D721Med (cell line): ENCODE results near the gene ZNF180.

Experiments used
- DNase-seq: peaks from one replicate; pipeline ENCODE4 v3.0.0; 2011; ENCODE audit warnings: low spot score; ENCODE audit not compliant: insufficient read length
- FAIRE-seq: peaks from 2 replicates; lab custom pipeline; 2011; peaks lifted over from hg19 to GRCh38; lab: Jason Lieb, UNC
- CTCF ChIP-seq: IDR thresholded peaks from 2 replicates; pipeline ENCODE4 v1.5.1; 2012; ENCODE audit warnings: mild to moderate bottlenecking, control low read depth; ENCODE audit not compliant: insufficient read depth; ENCODE audit errors: missing control alignments

Gene ZNF180

GRCh38 chr19:44499962-44500949, at the start of gene ZNF180:
Gene ZNF180 (minus strand): TSS chr19:44500522. CDS start chr19:44497334, 3,188 bp downstream.
- DNase-seq = peak; percentile 91
- FAIRE-seq = no peak
- TF ChIP-seq CTCF = peak; percentile 15

- FAIRE-seq (no peak), DNase-seq (no peak)
- TF ChIP-seq CTCF = no peak
Measured at GRCh38 chr19:44549507-44549906, 49.2 kb upstream of the ZNF180 start.

GRCh38 chr19:44548736-44549135, 48.4 kb upstream of the ZNF180 start:
- TF ChIP-seq CTCF = no peak
- FAIRE-seq (no peak), DNase-seq (no peak)

GRCh38 chr19:44544031-44544430, 43.7 kb upstream of the ZNF180 start:
- FAIRE-seq (no peak), DNase-seq (no peak)
- TF ChIP-seq CTCF = no peak

GRCh38 chr19:44542671-44543070, 42.3 kb upstream of the ZNF180 start:
- DNase-seq (no peak), FAIRE-seq (no peak)
- TF ChIP-seq CTCF = no peak

GRCh38 chr19:44540736-44541135, 40.4 kb upstream of the ZNF180 start:
- no peak for FAIRE-seq
- no peak for DNase-seq
- TF ChIP-seq CTCF = no peak

- FAIRE-seq = no peak
- no peak for TF ChIP-seq CTCF
- no peak for DNase-seq
Measured at GRCh38 chr19:44539991-44540390, 39.7 kb upstream of the ZNF180 start.
